ENCODE measurements around the gene IPO11. TPM values are rescaled to one million over a fixed set of nuclear protein-coding genes. Genes with fewer than 3 reads are reported as not detected.

Gene IPO11
- total and polyA plus RNA-seq, 10 donors, result 7.8 to 42.2 (median 34.0) TPM

DNA sequence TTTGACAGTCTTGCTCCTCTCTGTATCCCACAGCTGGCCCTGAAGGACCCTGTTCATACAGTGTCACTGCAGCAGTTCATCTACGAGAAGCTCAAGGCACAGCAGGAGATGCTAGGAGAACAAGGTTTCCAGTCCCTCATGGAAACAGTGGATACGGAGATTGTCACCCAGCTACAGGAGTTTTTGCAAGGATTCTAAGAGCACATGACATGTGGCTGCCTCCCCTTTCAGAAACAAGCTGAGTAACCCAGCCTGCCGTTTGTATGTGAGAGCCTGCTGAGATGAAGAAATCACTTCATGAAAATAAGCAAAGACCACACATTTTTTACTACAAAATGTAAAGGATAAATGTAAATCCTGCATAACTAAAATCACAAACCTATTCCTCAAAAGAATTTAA, 214.6 kb downstream of the IPO11 start:
- H3K4me1 ChIP-seq, result no peaks in the 10 kb centered on the region
- no peak for DNase-seq

GRCh38 chr5:62627901-62628300, 215.3 kb downstream of the IPO11 start:
- no peaks in the 10 kb centered on the region for H3K4me1 ChIP-seq
- TF ChIP-seq POLR2A (IDR thresholded peaks at IDR 0.05) (no peak), POLR2AphosphoS5 (IDR thresholded peaks at IDR 0.05) (no peak)
- TF ChIP-seq, protein P1, sequence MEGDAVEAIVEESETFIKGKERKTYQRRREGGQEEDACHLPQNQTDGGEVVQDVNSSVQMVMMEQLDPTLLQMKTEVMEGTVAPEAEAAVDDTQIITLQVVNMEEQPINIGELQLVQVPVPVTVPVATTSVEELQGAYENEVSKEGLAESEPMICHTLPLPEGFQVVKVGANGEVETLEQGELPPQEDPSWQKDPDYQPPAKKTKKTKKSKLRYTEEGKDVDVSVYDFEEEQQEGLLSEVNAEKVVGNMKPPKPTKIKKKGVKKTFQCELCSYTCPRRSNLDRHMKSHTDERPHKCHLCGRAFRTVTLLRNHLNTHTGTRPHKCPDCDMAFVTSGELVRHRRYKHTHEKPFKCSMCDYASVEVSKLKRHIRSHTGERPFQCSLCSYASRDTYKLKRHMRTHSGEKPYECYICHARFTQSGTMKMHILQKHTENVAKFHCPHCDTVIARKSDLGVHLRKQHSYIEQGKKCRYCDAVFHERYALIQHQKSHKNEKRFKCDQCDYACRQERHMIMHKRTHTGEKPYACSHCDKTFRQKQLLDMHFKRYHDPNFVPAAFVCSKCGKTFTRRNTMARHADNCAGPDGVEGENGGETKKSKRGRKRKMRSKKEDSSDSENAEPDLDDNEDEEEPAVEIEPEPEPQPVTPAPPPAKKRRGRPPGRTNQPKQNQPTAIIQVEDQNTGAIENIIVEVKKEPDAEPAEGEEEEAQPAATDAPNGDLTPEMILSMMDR (IDR thresholded peaks at IDR 0.05 in 8 of 11, conservative IDR thresholded peaks at IDR 0.05 in 3 of 11), result no peak
- no peak overlapping the region for H3K27ac ChIP-seq
- DNase-seq, result no peak
- H3K27me3 ChIP-seq (replicated peaks in 1 of 7), result no peaks in the 10 kb centered on the region
- no peaks in the 10 kb centered on the region for H3K9me3 ChIP-seq
- 80 to 95% (median 94%) methylated on average over 5 of the region's 5 CpGs for WGBS, 5 donors
- no peak overlapping the region for H3K4me3 ChIP-seq
- peaks cover 0 to 58% (median 20%) of the 10 kb centered on the region in 6 donors for H3K36me3 ChIP-seq
- intact Hi-C loops (cut with DNase I; ENCODE audit: low total_unique reads), result no loop called here

More for the DNA sequence above, 214.6 kb downstream of the IPO11 start:
- Histone ChIP-seq H3K4me3 (no peak overlapping the region), H3K27me3 (replicated peaks in 1 of 7) (no peaks in the 10 kb centered on the region), H3K9me3 (no peaks in the 10 kb centered on the region), H3K36me3 (peaks cover 0 to 58% (median 20%) of the 10 kb centered on the region in 6 donors), H3K27ac (no peak overlapping the region)
- intact Hi-C loops (cut with DNase I; ENCODE audit: low total_unique reads), result no loop called here
- TF ChIP-seq, protein P1 (IDR thresholded peaks at IDR 0.05 in 8 of 11, conservative IDR thresholded peaks at IDR 0.05 in 3 of 11), result no peak
- 76 to 91% (median 80%) methylated on average over 3 of the region's 3 CpGs for WGBS, 5 donors

GRCh38 chr5:62631909-62632580, 219.5 kb downstream of the IPO11 start:
- no peaks in the 10 kb centered on the region for H3K9me3 ChIP-seq
- no peak for DNase-seq
- no peak for TF ChIP-seq POLR2AphosphoS5 (IDR thresholded peaks at IDR 0.05)
- no peak for TF ChIP-seq POLR2A (IDR thresholded peaks at IDR 0.05)
- TF ChIP-seq, protein P1 (IDR thresholded peaks at IDR 0.05 in 8 of 11, conservative IDR thresholded peaks at IDR 0.05 in 3 of 11), result no peak
- peaks cover 0 to 45% (median 17%) of the 10 kb centered on the region in 6 donors for H3K36me3 ChIP-seq
- no peak overlapping the region for H3K4me3 ChIP-seq
- no peaks in the 10 kb centered on the region for H3K27me3 ChIP-seq (replicated peaks in 1 of 7)
- no peak overlapping the region for H3K27ac ChIP-seq
- intact Hi-C loops (cut with DNase I; ENCODE audit: low total_unique reads), result no loop called here
- WGBS, 5 donors, result 75 to 87% (median 82%) methylated on average over 3 of the region's 3 CpGs
- H3K4me1 ChIP-seq, result no peaks in the 10 kb centered on the region

- Histone ChIP-seq H3K27me3 (replicated peaks in 1 of 7) (no peaks in the 10 kb centered on the region), H3K9me3 (no peaks in the 10 kb centered on the region), H3K36me3 (peaks cover 0 to 33% (median 6%) of the 10 kb centered on the region in 6 donors), H3K4me1 (no peaks in the 10 kb centered on the region), H3K4me3 (no peak overlapping the region), H3K27ac (no peak overlapping the region)
- intact Hi-C loops (cut with DNase I; ENCODE audit: low total_unique reads), result no loop called here
- no peak for DNase-seq
- TF ChIP-seq POLR2A (IDR thresholded peaks at IDR 0.05) (no peak), POLR2AphosphoS5 (IDR thresholded peaks at IDR 0.05) (no peak)
- TF ChIP-seq, protein P1 (IDR thresholded peaks at IDR 0.05 in 8 of 11, conservative IDR thresholded peaks at IDR 0.05 in 3 of 11), result no peak
Observed at GRCh38 chr5:62633243-62633642, 220.7 kb downstream of the IPO11 start.

Measured in spleen (tissue), 11 donors.